KG1 (cell line): ENCODE measurements around the gene NADK2.
"Not testable (repeated sequence)": the region's sequence is repeated elsewhere in the genome, so short reads cannot be mapped to it uniquely, and the experiment has no call there.

Source experiments
- DNase-seq: peaks from one replicate; lab custom pipeline; 2025; lab: John Stamatoyannopoulos, UW

NADK2 gene

DNA sequence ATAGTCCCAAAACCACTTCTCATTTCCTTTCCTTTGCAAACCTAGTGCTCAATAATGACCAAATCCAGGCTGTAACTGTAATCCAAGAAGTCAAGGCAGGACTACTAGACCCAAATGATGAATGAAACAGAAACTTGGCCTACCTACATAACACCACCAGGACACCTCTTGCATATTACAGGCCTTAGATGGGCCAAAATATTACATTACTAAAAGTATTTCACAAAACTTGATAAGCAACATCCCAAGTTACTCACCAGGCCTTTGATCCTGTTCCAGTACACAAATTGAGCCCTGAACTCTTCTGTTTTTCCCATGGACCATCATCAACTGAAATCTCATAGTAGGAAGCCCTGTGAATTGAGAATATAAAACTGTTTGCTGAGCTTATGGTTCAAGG is 34.8 kb downstream of the NADK2 start:
- DNase-seq: no peak

DNA sequence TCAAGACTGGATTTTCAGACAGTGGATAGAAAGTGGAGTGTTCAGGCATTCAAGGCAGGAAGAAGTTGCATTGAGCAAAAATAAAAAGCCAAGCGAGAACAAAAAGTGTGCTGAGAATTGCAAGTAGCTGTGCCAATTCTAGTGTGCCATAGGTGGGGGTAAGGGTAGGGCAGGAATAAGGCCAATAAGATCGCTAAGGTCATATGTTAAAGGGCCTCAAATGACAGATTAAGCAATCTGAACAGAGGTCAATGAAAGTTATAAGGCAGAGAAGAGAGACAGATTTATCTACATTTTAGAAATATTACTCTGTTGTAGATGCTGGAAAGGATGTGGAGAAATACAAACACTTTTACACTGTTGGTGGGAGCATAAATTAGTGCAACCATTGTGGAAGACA is 36.4 kb downstream of the NADK2 start:
- no peak for DNase-seq

DNA sequence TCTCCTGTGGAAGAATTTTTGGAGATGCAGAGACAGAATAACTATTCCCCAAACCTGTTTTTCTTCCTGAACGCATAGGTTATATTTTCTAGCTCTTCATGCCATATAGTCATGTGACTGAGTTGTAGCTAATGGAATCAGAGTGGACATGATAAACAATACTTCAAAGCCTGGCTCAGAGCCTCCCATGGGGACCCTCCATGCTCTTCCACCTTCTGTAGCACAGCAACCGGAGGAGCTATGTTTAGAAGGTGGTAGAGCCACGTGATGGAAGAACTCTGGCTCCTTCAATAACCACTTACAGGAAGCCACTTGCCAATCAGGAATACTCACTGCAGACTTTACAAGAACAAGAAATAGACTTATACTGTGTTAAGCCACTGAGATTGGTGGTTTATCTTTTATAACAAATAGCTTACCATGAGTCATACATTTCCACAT is 39.2 kb downstream of the NADK2 start:
- DNase-seq: no peak

DNA sequence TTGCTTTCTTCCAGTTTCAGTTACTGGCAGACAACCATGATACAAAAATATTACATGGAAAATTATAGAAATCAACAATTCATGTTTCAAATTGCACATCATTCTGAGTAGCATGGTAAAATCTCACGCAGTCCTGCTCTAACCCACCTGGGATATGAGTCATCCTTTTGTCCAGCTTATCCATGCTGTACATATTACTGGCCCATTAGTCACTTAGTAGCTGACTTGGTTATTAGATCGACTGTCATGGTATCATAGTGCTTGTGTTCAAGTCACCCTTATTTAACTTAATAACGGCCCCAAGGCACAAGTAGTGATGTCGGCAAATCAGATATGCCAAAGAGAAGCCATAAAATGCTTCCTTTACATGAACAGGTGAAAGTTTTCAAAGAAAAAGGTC is 41.2 kb downstream of the NADK2 start:
- no peak for DNase-seq

DNA sequence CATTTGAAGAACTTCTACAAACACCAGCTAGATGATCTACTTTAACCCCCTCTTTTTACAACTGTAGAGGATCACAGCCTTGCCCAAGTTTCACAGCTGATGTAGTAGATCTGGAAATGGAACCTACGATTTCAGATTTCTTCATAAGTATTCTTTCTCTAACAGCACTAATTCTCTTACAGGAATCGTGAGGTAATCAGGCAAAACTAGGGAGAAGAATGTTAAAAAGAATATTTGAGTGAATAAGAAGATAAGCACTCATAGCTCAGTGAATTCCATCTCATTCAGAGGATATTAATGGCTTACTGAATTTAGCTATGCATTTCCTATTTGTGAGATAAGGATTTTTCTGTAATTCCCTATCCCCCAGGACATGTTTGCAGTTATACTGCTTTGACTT is 42.1 kb downstream of the NADK2 start:
- DNase-seq: no peak

DNA sequence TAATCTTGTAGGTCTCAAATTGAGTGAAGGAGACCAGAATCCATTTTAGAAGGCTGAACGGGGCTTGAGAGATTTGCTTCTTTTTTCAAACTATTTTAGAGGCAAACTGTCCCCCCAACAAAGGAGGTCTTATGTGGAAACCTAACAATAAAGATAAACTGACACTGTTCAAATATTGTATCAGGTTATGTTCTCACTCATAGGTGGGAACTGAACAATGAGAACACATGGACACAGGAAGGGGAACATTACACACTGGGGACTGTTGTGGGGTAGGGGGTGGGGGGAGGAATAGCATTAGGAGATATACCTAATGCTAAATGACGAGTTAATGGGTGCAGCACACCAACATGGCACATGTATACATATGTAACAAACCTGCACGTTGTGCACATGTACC is 42.9 kb downstream of the NADK2 start:
- DNase-seq: not testable (repeated sequence)

DNA sequence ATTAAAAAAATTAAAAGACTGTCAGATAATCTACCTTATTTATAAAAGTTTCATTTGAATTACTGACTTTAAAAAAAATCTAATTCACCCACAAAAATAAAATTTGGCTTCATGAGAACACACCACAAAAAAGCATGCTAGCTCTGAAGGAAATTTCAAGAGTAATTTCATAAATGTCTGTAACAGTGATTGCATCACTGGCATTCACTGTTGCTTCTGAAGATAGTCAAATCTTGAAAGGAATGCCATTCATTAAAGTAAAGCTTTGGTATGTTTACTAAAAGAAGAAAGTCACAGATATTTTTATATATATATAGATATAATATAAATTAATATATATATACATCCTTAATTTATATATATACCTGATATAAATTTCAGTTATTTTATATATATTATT is 43.4 kb downstream of the NADK2 start:
- no peak for DNase-seq

DNA sequence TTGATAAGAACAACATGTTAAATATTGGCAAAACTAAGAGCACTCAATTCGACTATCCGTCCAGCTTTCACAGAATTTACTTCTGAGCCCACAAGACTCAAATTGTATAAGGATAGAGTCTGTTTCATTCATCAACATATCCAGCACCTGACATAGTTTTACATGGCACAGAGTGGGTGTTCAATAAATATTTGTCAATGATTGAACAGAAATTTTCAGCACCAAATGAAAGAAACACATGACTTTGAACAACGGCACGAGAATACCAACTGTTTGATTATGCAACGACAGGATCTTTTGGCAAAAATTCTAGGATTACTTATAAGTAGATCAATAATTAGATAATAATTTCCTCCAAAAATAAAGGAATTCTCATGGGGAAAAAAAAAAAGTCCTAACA is 48.0 kb downstream of the NADK2 start:
- no peak for DNase-seq

DNA sequence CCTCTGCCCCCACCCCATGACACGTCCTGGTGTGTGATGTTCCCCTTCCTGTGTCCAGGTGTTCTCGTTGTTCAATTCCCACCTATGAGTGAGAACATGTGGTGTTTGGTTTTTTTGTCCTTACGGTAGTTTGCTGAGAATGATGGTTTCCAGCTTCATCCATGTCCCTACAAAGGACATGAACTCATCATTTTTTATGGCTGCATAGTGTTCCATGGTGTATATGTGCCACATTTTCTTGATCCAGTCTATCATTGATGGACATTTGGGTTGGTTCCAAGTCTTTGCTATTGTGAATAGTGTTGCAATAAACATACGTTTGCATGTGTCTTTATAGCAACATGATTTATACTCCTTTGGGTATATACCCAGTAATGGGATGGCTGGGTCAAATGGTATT is 57.3 kb downstream of the NADK2 start:
- DNase-seq: not testable (repeated sequence)

DNA sequence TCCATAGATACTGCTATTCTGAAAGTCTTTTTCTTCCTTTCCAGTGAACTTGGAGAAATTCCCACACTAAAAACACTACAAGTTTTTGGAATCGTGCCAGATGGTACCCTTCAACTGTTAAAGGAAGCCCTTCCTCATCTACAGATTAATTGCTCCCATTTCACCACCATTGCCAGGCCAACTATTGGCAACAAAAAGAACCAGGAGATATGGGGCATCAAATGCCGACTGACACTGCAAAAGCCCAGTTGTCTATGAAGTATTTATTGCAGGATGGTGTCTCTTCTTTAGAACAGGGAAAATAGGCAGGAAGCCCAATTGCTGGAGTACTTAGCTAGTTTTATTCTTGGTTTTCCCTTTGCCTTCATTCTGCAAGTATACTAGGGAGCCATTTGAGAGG is 60.0 kb downstream of the NADK2 start:
- no peak for DNase-seq

DNA sequence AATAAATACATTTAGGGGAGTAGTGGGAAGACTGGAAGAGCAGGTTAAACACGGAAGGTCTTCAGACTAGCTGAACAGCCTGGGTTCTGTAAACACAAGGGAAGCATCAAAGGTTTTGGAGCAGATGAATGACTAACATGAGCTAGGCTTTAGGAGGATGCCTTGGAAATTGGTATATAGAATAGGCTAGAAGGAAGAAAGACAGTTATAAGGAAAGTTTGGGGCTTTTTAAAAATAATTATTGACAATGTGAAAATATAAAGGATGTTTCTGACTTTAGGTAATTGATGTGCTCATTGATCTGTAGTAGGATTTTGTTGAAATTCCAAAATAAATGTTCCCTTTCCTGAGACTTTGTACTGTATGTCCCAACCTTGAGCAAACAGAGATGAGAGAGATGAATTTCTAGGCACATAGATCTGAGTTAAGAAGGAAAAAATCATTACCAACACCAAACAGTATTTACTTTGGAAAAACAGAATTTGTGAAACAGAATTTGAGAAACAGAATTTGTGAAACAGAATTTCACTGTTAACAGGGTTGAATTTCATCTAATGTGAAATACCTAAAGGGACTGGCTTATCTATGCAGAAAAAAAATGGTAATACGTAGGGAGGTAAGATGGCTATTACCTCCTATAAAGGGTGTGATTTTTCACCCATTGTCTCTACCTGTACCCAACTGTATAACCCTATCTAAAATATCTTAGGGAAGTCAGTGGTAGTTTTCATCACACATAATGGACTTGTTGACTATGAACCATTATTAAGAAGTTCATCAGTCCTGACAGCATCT is 61.0 kb downstream of the NADK2 start:
- DNase-seq: no peak

DNA sequence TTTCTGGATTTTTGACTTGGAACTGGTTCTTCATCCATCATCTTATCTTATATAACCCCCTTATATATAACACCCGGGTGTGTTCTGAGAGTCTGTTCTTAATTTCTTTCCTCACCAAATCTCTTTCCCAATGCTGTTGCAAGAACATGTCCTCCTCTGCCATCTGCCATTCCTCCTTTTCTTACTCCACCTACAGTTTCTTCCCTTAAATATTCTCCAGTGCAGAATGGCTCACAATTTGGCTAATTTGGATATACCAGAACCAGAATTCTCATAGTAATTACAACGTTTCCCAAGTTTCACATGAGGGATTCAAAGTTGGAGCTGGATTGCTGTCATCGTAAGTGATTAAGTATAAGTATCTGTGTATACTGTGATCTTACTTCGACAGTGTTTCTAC is 61.8 kb downstream of the NADK2 start:
- no peak for DNase-seq

DNA sequence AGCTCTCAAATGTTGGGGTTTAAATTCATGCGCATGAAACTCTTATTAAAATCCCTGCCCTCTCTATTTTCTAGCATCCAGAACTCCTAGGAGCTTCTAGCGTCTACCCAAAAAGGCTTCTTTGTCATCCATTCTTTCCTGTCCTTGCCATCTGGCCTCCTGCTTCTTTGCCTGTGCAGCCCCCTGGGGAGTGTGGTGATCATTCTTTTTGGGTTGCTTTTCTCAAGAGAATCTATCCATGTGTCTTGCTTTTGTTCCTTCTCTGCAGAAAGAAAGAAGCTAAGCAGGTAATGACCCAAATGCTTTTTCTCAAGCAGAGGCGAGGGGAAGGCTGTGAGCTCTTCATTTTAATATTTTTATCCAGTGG is 63.2 kb downstream of the NADK2 start:
- DNase-seq: no peak

DNA sequence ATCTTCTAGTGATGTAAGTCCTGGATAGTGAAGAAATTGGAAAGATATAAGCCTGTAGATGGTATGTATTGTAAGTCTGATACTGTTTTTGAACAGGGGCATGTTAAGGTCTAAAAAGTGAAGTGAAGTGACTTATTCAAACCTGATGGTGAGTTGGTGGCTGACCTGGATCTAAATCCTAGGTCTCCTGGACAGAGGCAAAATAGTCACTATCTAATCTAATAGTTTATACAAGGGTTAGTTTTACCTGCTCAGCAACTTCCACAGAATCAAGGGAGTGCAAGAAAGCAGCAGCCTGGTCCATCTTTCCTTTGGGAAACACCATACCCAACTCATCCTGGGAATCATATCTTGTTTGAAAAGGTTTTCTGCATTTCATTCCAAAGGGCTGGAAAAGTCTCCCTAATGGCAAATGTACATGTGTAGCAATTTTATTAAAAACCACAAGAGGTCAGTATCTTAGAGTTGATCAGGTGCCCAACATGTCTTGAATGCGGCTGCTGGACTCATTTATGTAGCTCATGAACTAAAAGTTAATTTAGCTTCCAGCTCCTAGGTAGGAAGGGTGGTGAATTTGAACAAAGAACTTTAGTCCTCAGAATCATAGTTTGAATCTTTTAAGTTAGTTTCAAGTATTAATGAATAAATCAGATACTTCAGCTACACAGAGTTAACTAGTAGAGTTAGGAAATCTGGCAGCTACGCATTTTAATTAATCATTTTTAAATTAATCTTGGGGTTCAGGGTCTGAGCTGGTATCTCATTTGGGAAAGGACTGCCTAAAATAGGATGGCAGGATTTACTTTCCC is 63.8 kb downstream of the NADK2 start:
- no peak for DNase-seq

DNA sequence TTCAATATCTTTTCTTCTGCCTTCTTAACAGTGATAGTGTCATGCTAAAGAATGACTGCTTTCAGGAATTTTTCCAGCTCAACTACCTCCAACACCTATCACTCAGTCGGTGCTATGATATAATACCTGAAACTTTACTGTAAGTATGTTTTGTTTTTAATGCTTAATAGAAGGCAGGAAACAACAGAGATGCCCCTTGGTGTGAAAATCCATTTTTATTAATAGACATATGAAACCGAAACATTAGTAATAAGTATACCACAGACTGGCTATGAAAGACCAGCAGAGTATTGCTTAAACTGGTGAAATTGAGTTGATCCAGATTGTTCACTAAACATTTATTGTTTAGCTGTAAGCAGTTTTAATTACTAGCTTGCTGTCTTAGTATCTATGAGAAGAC is 64.6 kb downstream of the NADK2 start:
- no peak for DNase-seq

DNA sequence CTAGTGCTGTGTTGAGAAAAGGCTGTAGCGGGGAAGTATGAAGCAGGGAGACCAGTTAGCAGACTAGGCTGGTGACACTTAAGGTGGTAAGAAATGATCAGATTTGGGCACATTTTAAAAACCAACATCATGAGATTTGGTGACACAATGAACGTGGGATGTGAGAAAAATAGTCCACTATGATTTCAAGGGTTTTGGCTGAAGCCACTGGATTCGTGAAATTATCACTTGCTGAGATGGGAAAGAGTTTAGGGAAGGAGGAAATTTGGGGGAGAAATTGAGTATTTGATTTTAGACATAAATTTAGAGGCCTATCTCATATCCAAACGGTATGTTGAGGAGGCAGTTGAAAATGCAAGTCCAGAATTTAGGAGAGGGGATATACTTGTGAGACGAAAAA is 66.7 kb downstream of the NADK2 start:
- no peak for DNase-seq

DNA sequence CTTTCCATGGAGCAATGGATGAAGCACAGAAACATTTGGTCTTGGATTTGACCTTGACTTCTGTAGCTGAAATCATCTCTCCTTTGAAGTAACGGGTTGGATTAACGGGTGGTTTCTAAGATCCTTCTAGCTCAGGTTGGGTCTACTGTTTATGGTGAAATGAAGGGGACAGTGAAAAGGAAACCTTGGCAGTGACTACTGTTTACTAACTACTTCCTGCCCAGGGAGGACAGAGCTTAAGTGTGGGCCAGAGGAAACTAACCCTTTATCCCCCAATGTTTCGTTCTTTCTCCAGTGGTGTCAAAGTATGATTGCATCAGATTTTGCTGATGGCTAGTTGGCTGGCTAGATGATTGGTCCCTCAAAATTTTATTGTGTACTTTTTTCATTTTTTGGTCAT is 67.6 kb downstream of the NADK2 start:
- DNase-seq: no peak

DNA sequence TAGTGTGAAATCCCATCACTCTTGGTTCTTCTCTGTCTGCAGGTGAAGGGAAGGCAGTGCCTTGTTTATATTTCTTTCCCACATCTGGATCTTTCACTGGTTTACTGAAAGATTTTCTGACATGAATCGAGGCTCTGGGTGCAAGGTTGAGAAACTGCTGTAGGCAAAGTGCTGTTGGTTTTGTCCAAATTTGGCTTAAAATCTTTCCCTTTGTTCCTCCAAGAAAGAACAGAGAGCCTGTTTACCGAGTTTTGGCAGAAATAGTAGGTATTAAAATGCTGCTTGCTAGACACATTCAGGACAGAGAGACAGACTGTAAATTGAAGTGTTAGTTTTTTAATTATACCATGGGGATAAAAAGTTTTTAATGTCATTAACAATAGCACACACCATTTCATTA is 68.3 kb downstream of the NADK2 start:
- no peak for DNase-seq

DNA sequence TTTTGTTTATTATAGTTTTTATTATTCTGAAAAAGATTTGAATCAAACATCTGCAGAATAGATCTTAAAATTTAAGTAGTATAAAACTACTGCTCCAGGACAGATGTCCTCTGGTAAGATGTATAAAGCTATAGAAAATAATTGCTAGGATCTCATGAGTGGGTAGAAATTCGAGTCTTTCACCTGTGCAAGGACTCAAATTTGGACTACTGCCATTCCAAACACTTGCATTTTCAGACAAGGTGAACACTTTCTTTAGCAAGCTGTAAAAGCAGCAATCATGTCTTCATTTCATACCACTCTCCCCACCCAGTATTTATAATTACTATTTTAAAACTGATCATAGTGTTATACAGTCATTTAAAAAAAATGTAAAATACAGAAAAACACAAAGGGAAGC is 69.1 kb downstream of the NADK2 start:
- no peak for DNase-seq

DNA sequence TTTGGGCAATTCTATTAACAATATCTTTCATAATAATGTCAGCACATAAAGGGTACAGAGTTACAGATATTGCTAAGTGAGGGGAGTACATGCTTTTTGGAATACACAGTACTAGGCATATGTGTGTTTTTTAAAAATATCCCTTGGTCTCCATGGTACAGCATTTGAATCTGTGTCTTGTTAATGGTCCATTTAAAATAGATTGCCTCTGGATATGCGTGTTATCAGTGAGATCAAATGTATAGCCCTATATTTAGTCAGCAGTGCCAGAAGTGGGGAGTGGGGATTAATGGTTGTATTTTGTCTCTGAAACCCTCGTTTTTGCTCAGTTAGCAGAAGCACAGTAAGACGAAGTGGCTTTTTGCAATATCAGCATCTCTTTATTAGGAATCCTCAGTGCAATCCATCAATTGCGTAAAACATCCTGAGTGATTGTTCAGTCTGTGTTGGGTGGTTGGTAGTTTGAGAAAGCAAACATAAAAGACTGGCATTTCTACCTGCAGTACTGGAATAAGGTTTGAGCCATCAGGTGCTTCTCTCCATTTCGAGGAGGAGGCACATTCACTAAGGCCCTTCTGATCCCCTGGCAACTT is 70.8 kb downstream of the NADK2 start:
- no peak for DNase-seq

DNA sequence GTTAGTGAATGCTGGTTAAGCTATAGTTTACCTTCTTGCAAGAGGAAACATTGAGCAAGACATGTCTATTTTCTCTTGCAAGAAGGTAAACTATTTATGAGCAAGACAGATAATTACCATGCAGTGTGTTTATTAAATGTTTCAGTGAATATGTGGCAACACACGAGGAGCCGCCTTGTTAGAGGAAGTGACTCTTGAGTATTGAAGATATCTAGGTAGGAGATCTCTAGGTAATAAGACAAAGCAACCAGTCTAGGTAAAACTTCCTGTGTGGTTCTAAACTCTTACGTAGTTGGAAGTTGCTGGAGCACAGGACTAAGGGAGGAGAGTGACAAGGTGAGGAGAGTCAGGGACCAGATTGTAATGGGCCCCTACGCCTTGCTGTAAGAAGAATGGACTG is 73.0 kb downstream of the NADK2 start:
- DNase-seq: no peak

DNA sequence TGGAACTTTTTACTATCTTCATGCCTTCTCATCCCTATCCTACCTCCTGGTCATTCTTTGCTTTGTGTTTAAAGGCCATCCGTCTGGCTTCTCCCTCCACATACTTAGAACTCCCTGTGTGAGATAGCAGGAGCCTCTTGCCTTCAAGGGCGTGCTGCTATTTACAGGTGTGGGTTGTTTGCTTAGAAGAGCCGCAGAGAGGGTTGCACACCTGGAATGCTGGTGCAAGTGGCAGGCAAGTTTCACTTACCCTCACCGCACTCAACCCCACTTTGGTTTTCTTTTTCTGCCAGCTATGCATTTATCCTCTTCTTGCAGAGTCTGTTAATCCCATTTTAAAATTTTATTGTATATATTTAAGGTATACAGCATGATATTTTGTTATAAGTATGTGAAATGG is 77.3 kb downstream of the NADK2 start:
- DNase-seq: no peak

DNA sequence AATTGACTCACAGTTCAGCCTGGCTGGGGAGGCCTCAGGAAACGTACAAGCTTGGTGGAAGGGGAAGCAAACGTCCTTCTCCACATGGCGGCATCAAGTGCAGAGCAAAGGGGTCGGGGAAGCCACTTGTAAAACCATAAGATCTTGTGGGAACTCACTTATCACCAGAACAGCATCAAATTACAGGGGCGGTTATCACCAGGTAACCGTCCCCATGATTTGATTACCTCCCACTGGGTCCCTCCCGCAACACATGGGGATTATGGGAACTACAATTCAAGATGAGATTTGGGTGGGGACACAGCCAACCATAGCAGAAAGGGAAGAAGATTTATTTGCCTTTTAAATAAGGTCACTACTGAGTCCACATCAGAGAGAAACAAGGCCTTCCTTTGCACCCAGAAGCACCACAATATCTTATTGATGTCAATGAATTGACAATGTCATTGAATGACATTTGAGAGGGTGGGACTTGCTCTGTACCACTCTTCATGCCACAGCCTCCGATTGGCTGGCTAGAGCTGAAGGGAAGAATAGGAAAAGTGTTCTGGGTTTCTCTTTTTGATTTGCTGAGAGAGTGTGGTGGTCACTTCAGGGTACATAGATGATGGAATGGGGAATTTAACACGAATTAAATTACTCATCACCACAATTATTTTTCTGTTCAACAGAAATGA is 78.8 kb downstream of the NADK2 start:
- DNase-seq: no peak
